Stimulated activated CD8-positive, alpha-beta memory T cell treated with anti-CD3 and anti-CD28 coated beads, Interleukin-12 subunit alpha, Interleukin-12 subunit beta, amount 100 ng/mL, for 24 hours (primary cell): ENCODE data around the gene AFAP1L2.

Source experiments
- DNase-seq: peaks from one replicate; pipeline ENCODE4 v3.0.0-alpha.2; 2020; ENCODE audit errors: extremely low read depth

AFAP1L2 gene

DNA sequence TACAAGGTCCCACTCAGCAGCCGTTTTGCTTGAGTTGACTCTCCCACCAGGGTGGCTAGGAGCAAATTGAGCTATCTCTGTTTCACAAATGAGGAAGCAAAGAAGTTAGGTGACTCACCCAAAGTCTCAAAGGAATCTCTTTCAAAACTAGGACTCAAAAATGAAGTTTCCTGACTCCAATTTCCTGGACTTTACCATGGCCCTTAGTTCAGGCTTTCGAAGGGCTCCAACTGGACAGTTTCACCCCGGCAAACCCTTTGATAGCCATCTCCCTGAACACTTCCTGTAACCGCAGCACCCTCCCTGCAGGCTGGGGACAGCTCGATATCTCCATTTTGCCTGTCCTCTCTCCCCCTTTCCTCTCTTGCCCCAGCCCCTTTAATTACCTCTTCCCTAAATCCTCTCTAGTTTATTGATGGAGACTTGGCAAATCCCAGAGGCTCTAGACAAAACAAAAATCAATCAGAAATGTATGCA lies 4.7 kb upstream of the AFAP1L2 start:
- DNase-seq: no peak

DNA sequence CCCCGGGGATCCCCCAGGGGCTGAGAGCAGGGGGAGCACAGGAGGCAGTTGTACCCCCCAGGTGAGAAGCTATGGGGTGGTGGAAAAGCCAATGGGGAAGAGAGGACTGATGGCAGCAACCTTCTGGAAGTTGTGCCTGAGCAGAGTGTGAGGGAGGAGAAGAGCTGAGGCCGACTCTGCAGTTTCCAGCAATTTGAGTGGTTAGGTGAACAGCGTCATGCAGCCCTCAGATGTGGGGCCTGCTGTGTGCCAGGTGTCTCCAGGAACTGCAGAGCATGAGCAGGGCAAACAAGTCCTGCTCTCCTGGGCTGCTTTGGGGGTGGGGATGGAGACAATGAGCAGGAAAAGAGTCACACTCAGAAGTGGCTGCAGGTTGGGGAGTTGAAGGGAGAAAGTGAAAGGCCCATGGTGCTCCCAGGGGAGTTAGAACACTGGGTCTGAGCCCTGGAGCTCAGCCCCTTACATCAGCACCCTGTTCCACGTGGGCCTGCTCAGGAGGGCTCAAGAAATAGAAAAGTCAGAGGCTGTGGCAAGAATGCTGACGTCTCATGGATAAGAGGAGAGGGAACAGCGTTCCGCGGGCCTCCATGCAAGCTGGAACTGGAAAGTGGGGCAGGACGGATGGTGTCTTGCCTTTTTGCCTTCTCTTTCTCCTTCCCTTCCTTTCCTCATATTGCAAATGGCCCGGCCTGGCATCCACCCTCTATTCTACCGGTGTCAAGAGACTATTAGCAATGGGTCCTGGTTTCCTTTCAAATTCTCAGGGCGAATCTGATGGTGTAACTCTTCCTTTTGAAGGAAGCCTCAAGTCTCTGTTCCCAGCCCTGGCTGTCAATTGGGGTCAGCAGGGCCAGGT lies 4.0 kb upstream of the AFAP1L2 start:
- no peak for DNase-seq

DNA sequence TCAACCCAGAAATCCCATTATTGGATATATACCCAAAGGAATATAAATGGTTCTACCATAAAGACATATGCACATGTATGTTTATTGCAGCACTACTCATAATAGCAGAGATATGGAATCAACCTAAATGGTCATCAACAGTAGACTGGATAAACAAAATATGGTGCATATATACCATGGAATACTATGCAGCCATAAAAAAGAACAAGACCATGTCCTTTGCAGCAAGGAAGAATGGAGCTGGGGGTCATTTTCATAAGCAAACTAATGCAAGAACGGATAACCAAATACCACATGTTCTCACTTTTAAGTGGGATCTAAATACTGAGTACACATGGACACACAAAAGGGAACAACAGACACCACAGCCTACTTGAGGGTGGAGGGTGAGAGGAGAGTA lies 2.2 kb upstream of the AFAP1L2 start:
- DNase-seq: no peak

DNA sequence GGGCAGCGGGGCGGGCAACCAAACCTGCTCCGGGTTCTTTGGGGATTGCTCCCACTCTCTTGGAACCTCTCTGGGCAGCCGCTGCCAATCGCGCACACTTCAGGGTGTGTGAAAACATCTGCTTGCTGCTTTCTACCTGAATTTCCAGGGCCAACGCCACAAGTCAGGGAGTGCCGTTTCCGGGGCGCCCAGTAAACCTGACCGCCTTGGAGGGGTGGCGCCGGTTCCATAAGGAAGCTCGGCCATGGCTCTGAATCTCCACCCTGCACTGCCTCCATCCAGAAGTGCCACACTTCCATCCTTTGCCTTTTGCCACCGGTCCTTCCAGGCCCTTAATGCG lies 679 bp upstream of the AFAP1L2 start:
- no peak for DNase-seq

DNA sequence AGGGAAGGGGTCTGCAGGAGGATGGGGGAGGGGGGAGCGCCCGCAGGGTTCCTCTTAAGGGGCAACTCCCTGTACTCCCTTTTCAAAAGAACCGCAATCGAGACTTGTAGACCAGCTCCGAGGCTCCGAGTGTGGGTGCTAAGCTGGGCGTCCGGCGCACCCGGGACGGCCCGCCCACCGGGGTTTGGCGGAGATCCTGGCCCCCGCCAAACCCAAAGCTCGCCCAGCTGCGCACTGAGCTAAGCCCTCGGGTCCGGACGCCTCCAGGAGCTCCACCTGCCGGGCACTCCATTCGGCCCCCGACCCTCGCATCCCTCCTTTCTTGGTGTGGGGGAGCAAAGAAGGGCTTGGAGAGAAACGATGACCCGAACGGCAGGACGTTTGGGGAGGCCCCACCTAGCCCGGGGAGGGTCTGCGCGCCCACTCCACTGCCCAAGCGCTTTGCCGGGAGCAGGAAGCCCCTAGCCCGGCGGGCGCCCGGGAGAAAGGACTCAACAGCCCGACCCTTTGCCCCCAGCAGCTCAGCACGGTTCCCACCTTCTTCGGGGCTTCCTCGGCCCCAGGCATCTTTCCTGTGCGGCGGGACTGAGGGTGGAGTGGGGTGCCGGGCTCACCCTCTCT lies 651 bp downstream of the AFAP1L2 start:
- no peak for DNase-seq

DNA sequence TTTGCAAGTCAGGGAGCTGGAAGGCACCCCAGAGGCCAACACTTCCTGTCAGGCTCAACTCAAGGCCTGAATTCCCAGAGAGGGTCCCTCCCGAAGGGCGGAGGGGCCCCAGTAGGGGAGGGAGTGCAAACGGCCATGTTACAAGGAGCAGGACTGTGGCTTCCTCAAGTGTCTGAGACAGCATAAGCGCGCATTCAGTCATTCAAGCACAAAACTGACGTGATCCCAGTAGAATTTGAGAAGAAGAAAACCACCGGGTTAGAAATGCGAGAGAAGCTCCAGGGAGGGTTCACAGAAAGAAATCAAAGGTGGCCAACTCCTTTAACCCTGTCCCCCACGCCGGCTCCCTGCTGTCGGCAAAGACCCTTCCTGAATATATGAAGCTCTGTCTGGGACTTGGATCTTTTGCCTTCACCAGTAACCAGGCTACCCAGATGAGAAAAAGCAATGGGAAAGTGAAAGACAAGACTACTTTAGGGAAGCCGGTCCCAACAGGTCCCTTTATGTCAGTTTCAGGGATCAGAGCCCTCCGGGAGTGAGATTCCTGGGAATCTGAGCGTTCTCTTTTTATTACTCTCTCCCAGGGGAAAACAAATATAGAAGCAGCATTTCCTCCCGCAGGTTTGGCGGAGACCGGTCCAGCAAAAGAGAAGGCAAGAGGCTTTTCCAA lies 1.3 kb downstream of the AFAP1L2 start:
- DNase-seq: no peak

DNA sequence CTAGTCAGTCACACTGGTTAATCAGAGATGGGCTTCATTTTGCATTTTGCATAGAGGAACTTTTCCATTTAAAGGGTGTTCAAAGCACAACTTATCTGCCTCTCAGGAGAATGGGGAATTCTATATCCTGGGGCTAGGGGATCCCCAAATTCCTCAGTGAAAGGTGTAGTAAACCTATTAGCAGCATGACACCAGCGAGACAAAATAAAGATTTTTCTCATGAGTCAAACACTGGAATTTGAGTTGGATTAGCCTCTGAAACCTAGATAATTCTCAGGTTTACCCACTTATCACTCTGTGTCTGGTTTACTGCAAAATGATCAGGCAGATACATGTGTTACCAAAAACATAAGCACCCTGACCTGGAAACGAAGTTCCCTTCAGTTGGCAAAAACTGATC lies 2.1 kb downstream of the AFAP1L2 start:
- no peak for DNase-seq

DNA sequence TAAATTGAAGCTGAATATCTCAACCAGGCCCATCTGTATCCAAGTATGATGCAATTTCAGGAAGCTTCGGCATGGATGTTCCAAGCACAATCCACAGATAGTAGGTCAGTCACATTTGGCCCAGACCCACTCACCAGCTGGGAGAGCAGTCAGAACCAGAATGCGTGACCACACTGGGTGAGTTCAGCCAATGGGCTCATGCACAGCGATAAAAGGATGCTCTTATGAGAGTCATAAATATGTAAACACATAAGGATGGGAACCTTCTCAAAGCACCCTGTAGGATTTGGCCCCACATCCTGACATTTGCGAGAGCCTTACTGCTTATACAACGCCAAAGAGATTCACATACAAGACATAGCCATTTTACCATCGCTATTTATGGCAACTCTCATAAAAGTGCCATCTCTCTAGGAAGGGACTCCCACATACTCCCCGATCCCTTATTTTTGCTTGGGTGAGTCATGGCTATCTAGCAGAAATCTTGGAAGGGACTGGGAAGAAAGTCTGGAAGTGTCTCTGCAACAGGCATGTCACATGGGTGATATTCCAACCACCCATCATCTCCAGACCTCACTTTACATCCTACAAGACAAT lies 3.0 kb downstream of the AFAP1L2 start:
- DNase-seq: no peak

DNA sequence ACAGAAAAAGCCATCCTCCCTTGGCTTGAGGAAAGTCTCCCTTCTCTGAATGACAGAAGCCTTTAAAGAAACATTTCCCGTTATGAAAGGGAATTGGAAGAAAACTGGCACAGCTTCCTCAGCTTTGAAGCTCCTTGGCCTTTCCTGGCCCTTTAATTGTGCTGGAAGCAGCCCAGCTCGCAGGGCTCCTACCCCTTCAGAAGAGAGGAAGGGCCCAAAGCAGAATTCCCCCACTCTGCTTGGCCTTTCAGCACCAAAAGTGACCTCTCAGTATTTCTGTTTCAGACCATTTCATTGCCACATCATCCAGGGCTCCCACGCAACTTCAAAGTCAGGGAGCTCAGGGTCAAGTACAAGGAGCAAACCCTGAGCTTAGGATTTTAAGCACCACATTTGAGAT lies 4.2 kb downstream of the AFAP1L2 start:
- no peak for DNase-seq

DNA sequence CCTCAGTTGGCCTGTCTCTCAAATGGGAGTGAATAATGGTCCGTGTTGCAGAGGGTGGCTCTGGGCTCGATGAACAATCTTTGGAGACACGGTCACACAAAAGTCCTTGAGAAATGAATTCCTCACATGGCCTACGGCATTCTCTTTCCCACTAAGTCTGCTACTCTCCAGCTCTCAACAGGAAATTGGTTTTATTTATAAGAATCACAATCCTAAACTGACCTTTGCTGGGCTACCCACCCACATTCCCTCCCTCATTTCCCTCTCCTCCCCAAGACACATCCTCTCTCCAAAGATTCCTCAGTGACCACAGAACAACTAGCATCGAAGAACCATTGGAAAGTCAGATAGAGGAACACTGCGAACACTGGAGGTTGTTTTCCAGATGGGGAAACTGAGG lies 4.7 kb downstream of the AFAP1L2 start:
- no peak for DNase-seq

DNA sequence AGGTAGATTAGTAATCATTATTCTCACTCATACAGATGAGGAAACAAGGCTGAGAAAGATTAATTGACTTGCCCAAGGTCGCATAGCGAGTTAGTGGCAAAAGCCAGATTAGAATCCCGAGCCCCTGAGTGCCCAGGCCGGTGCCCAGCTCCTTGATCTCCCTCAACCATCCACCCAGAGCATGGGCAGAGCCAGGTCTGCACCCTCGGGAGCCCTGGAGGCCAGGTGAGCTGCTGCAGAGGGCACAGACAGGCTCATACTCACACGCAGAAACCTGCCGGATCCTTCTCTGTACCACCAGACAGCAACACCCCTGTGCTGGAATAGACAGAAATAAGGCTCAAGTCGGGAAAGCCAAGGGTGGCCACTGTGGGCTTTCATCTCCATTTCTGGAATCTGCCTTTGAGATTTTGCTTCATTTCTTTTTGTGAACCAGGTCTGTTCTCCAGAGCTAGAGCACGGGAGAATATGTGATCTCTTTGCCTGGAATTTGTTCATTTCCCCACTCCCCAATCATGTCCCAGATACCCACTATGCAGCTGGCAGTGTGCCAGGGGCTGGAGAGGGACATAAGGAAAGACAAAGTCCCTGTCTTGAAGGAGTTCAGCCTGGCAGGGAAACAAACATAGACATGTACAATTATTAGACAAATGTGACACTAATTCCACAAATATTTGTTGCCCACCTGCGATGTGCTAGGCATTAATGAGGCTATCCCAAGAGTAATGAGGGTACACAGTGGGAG lies 5.5 kb downstream of the AFAP1L2 start:
- no peak for DNase-seq

DNA sequence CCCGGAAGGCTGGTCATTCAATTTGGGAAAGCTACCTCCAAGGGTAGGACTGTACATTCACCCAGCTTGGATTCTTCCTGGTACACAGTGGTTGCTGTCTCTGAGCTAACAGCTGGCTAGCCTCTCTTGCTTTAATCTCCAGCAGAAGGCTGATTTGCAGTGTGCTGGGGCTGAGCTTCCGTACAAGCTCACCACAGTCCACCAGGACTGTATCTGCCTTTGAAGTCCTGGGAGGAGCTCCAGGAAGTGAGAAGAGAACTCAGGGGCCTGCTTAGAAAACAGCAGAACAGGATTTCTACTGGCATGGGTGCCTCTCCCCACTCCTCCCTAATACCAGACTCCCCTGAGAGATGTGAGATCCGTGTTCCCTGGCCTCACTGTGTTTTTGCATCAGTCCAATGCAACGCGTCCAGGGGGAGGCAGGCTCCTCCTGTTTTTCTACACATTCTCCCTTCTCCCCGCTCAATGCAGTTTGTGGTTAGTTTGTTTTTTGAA lies 6.6 kb downstream of the AFAP1L2 start:
- no peak for DNase-seq

DNA sequence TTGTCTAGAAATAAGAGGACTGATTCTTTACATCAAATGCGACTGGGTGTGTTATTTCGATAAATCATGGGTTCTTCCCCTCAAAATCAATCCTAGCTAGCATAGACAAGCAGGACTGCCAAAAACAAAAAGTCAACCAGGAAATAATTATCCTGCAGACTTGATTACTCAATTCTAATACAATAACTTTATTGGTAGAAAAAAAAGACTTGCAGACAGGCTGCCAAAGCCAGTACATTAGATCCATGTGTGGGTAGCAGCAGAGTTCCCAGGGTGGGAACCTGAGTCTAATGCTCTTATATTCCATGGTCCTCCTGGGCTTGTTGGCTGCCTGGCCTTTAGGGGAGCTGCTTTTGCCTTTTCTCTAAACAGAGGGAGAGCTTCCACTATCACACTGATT lies 7.8 kb downstream of the AFAP1L2 start:
- no peak for DNase-seq

DNA sequence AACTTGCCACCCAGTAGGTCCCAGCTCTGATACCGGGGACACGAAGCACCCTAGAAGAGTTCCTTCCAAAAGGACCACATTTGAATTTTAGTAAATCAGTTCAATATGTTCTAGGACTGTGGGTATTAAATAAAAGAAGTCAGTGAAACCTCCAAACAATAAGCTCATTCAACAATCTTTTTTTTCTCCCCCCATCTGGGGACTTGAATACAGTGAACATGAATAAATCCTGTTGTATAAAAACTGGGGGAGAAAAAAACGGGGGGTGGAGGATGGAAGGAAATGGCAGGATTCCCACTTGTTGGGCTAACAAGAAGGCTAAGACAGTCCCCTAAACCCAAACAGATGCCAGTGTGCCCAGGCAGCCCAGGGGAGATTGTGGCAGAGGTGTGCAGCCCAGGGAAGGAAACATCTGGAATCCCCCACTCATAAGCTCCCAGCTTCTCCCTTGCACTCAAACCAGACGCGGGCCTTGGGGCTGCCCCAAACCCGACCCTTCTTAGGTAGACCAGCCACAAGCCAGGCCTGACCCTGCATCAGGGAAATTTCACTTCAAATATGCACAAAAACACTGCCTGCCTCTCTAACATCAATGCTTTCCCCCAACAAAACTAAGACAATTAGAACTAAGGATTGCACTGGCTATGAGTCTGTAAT lies 8.8 kb downstream of the AFAP1L2 start:
- no peak for DNase-seq

DNA sequence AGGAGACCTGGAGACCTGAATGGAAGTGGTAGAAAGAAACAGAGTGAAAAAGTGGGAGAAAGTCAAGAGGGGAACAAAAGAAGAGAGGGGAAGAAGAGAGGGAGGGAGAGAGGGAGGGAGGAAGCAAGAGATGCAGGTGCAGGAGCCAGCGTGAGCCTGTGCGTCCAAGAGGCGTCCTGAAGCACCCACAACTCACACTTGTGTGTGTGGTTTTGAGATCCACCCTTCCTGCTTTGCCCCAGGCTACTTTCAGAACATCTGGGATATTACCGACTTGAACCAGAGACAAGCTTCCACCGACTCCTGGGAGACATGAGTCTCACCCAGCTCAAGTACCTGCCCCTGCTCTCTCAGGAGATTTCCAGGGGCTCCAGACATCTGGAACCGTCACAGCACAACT lies 9.8 kb downstream of the AFAP1L2 start:
- no peak for DNase-seq

DNA sequence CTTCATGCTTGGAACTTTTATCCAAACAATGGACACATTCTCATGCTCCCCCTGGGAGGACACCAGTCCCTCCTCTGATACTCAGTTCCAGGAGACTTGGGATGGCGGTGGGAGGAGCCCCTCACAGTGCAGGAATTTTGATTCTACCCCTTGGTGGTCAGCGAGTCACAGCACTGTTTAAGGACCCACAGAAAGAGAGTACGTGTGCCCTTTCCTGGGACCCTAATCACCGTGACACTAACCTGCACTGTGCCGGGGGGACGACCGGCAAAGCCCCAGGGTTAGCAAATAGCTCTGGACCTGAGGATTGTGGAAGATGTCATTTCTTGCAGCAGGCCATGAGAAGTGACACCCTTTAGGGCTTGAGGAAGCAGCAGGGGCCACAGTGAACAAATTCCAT lies 10.4 kb downstream of the AFAP1L2 start:
- no peak for DNase-seq

DNA sequence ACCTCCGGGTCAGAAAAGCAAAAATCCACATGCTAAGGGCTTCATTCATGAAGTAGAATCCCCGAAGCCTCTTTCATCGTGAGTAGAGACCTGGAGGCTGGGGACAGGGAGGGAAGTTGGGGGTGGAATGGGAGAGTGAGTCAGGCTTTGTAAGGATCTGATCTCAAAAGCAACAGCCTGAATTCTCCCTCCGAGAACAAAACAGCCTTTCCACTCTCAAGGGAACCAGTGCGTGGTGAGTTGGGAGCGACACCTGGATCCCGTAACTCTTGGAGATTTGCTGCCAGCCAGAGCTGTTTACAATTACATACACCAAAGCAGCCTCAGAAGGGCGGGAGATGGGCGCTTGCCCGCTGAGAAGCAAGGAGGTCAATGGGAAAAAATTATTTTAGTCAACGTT lies 10.8 kb downstream of the AFAP1L2 start:
- DNase-seq: no peak

DNA sequence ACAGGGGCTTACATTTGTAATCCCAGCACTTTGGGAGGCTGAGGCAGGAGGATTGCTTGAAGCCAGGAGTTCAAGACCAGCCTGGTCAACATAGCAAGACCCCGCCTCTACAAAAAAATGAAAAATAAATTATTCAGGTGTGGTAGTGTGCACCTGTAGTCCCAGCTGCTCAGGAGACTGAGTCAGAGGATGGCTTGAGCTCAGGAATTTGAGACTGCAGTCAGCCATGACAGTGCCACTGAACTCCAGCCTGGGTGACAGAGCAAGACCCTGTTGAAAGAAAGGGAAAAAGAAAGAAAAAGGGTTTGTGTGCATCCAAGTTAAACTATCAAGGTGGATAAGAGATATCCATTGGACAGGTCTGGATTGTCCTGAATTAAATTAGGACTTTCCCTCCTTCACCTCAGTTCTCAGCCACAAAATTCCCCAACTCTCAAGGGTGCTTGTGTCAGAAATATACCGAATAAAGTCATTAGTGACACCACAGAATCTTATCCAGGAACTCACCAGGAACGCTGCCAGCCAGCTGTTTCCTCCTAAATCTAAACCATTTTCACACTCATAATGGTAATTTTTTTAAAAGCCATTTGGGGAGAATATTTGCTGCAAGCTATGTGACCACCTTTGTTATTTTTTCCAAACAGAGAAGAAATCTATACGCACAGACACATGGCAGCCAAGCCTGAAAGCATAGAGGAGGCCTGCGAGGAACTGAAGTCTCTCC lies 12.0 kb downstream of the AFAP1L2 start:
- no peak for DNase-seq

DNA sequence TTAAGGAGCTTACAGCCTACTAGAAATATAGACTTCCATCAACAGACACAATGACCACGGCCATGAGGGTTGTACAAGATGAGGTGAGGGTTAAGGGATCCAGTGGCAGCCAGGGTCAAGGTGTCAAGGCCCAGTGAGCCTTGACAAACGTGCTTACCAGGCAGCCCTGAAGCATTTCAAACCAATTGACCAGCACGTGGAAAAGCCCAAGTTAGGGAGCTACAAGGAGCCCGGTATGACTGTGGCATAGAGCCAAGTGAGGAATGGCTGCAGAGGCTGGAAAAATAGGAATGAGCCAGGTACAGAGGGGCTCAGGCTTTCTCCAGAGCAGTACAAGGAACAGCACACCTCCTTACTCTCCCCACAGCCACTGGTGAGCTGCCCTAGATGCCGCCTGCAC lies 12.7 kb downstream of the AFAP1L2 start:
- DNase-seq: no peak

DNA sequence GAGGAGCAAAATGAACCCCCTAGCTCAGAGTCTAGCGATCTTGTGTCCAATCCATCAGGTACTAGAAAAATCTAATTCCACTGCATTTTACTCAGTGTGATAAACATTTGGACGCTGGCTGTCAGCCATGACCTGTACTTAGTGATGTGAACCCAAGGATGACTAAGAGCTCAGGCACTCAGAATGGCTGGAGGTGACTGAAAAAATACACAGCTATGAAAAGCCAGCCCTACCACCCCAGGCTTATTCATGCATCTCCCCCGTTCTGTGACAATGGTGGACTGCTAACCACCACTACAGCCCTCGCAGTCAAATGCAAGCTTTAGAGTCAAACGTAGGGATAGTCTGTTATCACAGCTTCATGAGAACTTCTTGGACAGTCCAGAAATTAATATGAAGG lies 14.9 kb downstream of the AFAP1L2 start:
- DNase-seq: no peak

DNA sequence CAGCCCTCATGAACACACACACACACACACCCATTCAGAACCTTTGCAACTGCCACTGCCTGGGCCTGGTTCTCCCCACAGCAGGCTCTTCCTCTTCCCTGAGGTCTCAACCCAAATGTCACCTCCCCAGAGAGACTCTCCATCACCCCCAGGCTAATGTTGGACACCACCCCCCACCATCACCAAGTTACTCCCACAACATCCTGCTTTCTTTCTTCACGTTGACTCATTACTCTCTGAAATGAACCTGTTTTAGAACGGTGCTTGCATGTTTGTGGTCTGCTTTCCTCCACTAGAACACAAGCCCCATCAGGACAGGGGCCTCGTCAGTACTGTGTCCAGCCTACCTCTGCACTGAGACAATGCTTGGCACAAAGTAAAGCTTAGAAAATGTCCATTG lies 16.0 kb downstream of the AFAP1L2 start:
- DNase-seq: no peak
